Fibroblast of skin of right biceps (primary cell): ENCODE results near the gene LMNB1.

Source experiments
- DNase-seq: peaks from one replicate; pipeline ENCODE4 v3.0.0-alpha.2; 2013

LMNB1 gene

DNA sequence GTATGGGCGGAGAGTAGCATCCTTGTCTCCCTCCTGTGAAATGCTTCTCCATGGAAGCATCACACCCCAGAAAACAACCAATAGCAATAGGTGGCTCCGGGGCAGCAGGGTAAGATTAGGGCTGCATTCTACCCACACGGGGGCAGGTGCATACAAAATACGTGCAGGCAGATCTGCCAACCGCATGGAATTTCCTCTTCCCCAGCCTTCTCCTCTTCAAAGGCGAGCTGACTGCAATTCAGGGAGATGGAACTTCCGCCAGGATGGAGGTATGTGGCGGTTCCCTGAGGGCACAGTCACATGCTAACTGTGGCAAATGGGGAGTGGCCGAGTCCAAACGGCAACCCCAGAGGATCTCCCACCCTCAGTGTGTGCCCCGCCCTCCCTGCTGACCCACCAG is 81.5 kb downstream of the LMNB1 start:
- no peak for DNase-seq

GRCh38 chr5:126863402-126863801 is 86.5 kb downstream of the LMNB1 start:
- no peak for DNase-seq

DNA sequence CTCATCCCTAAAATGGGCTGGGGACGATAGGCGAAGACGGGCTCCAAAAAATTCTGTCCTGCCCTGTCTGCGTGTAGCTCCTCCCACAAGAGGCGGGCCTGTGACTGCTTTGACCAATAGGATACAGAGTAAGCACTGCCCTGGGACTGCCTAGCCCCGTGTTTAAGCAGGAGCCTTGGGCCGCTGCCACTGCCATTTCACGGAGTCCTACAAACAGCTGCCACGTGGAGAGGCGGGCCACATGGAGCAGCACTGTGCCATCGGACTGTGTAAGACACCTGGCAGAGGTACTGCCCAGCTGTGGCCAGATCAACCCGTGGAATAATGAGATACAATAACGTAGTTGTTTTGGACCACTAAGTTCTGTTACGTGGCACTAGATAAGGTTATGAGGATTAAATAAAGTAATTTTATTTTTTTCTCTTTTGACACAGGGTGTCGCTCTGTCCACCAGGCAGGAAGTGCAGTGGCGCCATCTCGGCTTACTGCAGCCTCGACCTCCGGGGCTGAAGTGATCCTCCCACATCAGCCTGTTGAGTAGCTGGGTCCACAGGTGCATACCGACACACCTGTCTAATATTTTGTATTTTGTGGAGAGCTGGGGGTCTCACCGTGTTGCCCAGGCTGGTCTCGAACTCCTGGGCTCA is 87.2 kb downstream of the LMNB1 start:
- no peak for DNase-seq

- peak; percentile 86 for DNase-seq
These were observed 88.4 kb downstream of the LMNB1 start for GRCh38 chr5:126865299-126865698.

- DNase-seq = no peak
These were observed 90.1 kb downstream of the LMNB1 start for GRCh38 chr5:126866851-126867636.

DNA sequence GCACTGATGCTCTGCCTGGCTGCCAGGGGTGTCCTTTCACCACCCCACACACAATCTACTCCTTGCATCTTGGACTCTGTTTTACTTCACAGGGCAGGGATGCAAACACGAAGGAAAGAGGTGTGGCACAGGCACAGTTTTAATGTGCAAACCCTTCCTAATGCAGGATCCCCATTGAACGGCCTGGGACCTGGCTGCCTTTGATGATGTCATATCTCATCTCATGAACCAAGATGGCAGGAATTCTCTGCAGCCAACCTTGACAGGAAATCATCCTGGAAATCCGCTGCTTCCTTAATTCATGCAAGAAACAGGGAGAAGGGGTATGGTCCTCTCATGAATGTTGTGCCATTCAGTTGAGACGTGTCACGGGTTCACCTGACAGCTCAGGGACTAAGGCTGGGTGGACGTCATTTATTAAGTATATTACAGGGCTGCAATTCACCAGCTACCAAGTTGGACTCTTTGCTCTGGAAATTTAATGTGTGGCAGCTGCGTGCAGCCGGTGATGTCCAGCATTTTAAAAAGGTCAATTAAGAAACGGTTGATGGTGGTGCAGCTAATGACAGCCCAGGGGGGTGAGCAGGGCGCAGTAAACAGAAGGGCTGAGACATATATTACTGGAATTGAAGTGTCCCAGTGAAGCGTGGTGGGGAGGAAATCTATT is 91.5 kb downstream of the LMNB1 start:
- no peak for DNase-seq

DNA sequence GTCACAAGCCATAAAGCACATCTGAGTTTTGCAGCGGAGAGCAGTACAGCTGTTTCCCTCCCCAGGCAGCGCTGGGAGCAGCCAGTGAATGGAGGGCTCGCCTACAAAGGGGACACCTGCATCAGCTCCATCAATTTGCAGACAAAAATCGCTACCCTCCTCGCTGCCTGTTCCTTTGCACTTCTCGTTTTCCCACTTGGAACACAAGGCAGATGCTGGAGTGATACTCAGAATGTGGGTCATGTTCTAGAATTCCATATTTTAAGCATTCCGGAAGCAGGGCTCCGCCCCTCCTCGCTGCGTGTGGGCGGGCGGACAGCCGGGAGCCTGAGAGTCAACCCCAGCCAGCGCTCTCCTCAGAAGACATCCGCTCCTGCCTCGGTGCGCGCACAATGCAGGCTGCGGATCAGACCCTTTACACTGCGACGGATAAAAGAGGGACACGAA is 92.1 kb downstream of the LMNB1 start:
- peak; percentile 61 for DNase-seq

DNA sequence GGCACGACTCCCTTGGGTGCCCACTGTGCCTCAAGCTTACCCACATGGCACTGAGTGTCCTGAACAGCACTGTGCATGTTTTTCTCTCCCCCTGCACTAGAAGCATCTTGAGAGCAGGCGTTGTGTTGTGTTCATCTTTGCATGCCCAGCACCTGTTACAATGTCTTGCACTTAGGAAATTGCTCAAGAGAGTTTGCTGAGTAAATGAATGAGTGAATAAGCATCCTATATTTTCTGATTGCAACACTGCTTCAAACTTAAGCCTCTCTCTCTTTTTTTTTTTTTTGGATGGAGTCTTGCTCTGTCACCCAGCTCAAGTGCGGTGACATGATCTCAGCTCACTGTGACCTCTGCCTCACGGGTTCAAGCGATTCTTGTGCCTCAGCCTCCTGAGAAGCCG is 94.5 kb downstream of the LMNB1 start:
- no peak for DNase-seq

GRCh38 chr5:126872561-126873354 is 95.8 kb downstream of the LMNB1 start:
- no peak for DNase-seq

DNA sequence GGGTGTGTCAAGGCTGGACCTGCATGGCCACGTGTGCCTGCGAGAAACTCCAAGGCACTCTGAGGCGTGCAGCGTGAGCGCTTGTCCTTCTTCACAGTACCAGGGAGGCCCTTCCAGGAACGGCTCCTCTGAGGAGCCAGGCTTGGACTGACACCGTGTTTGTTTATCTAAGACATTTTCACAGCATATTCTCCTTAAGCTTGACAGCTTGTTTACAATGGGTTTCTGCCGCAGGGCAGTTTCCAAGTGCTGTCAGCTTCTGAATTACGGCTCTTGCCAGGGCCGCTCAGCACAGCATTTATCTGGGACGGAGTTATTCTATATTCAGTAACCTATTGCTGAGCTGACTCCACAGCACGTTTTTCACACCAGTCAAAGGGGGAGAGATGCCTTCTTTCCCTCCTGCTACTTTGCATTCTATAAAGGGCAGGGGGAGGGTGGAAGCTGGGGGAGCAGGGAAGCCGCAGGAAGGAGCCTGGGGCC is 98.4 kb downstream of the LMNB1 start:
- no peak for DNase-seq

DNA sequence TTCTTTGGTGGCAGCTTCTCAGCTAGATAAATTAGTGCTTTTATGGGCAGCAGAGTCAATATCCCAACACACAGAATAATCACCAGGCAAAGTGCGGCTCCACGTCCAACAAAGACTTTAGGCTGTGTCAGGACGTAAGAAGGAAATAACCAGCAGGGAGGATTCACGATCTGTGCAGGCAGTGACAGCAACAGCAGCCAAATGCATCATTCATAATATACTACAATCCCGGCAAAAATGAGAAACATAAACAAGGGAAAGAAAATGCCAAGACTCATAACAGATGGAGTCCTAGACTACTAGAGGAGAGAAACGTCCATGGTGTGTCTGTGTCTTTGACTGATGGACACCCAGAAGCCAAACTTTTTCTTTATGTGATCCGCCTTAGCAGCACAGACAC is 100.7 kb downstream of the LMNB1 start:
- DNase-seq = no peak

- no peak for DNase-seq
These were observed 101.1 kb downstream of the LMNB1 start for GRCh38 chr5:126878085-126878484.

DNA sequence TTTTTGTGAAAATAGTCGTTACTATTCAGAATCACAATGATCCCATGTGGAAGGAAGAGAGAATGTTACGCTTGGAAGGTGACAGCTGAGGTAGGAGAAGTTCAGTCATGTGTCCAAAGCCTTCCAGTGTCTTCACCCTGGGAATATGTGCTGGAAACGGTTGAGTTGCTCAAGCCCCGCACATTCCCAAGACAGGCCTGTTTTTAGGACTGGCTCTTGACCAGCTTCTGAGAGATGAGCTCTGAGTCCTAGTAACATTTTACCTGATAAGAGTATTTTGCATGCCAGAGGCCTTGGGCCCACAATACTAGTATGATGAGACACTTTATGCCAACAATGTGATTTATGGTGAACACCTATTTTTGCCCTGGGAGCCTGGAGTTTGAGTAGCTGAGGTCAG is 101.7 kb downstream of the LMNB1 start:
- DNase-seq = no peak

- no peak for DNase-seq
These were observed 105.1 kb downstream of the LMNB1 start for GRCh38 chr5:126881821-126882600.

DNA sequence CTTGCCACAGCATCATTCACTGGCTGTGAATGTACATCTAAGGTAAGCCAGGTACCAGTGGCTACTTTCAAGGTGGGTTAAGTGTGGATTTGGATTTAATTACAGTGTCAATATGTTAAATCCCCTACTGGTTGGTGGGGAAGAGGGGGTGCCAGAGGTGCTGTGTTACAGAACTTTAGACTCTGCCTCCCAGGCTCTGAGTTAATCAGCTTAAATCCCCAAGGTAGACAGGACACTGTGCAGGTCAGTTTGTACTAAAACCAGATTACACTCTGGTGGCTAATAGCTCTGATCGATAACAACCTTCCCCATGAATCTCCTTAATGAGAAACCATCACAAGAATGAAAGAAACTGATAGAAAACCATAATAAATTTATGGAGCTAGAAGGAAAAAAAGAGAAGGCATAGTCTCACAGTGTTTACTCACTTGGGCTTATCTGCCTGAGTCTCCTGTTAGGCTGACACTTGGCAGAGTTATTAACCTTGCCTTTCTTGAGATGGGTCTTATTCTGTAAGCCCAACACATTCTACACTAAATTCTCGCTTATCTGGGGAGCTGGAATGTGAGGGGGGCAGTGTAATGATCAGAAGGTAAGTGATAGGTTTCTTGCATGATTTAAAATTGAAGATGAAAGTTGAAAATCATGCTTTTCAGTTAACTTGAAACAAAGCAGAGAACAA is 106.8 kb downstream of the LMNB1 start:
- DNase-seq = peak; percentile 6

GRCh38 chr5:126884269-126884819 is 107.4 kb downstream of the LMNB1 start:
- DNase-seq = peak; percentile 94
